HCT116 (cell line): ENCODE results near the gene LRP2. TPM values are rescaled to one million over a fixed set of nuclear protein-coding genes. Genes with fewer than 3 reads are reported as not detected.
"Not testable (repeated sequence)": the region's sequence is repeated elsewhere in the genome, so short reads cannot be mapped to it uniquely, and the experiment has no call there.

Experiments used
- ATAC-seq: fragments of 200-7000 bp; cut with Tn5 transposase; 2 replicates; pipeline ENCODE4 v1.9.1; 2020; ENCODE audit warnings: mild to moderate bottlenecking, moderate library complexity
- BruUV-seq: library from RNA; stranded (reverse); fragments of 400-500 nt; replicated peaks from 2 replicates; lab custom pipeline; 2021; lab: Mats Ljungman, UMichigan
- CTCF ChIA-PET: fragments of 300-600 bp; sonication (Branson Sonifier 250); formaldehyde crosslinking; loops from one replicate; lab custom pipeline; 2021; ENCODE audit warnings: antibody characterized with exemption; lab: Charles Lee
- POLR2A ChIA-PET: fragments of 300-600, 350-600 bp; sonication (Branson Sonifier 250); formaldehyde crosslinking; loops from one replicate; lab custom pipeline; 2021; ENCODE audit warnings: antibody characterized with exemption; lab: Charles Lee
- RAD21 ChIA-PET, 2 experiments: fragments of 300-600 bp; sonication (Branson Sonifier 250); formaldehyde crosslinking; loops; one replicate each; lab custom pipeline; 2023; ENCODE audit warnings: low total read pairs in 2 of 2; ENCODE audit not compliant: uncharacterized antibody in 2 of 2, unreplicated experiment in 2 of 2, low non-redundant PET in 1 of 2; lab: Charles Lee
- DNase-seq: peaks from one replicate; pipeline ENCODE4 v3.0.0-alpha.2; 2010; ENCODE audit warnings: low read depth, low spot score
- H2AFZ ChIP-seq: fragments of 200-600 bp; shearing (Covaris generic), sonication (generic); 2 replicates; pipeline ENCODE4 v1.6.1; 2017; ENCODE audit warnings: low read depth, mixed run types, mixed read lengths, antibody characterized with exemption, low read length; ENCODE audit not compliant: poor library complexity, severe bottlenecking
- H3K27ac ChIP-seq: 2 replicates; pipeline ENCODE4 v1.5.1; 2012; ENCODE audit warnings: low read depth, low read length
- H3K27me3 ChIP-seq: fragments of 200-600 bp; sonication (generic); 2 replicates; pipeline ENCODE4 v1.6.1; 2016; ENCODE audit warnings: mixed run types, low read length, mixed read lengths; ENCODE audit not compliant: insufficient read depth
- H3K36me3 ChIP-seq, 2 experiments: fragments of 200-500 bp in 1 of 2; fragments of 200-600 bp in 1 of 2; sonication (Bioruptor generic) in 1 of 2; sonication (generic) in 1 of 2; 2 replicates each; pipeline versions ENCODE4 v1.5.1 to v1.6.1; 2014 to 2016; ENCODE audit warnings: low read length in 2 of 2, inconsistent platforms in 1 of 2, mixed read lengths in 1 of 2, mixed run types in 1 of 2; ENCODE audit not compliant: insufficient read depth in 2 of 2, control insufficient read depth in 1 of 2
- H3K4me1 ChIP-seq, 2 experiments: fragments of 200-600 bp in 1 of 2; sonication (generic) in 1 of 2; 2 replicates each; pipeline versions ENCODE4 v1.5.1 to v1.6.1; 2012 to 2017; ENCODE audit warnings: low read length in 2 of 2, inconsistent platforms in 1 of 2, mild to moderate bottlenecking in 1 of 2, mixed read lengths in 1 of 2, mixed run types in 1 of 2, moderate library complexity in 1 of 2; ENCODE audit not compliant: insufficient read depth in 2 of 2, control insufficient read depth in 1 of 2
- H3K4me2 ChIP-seq: fragments of 200-600 bp; sonication (generic); 2 replicates; pipeline ENCODE4 v1.6.1; 2017; ENCODE audit warnings: mixed run types, low read length, mixed read lengths
- H3K4me3 ChIP-seq, 2 experiments: fragments of 200-600 bp in 1 of 2; sonication (generic) in 1 of 2; replicated peaks in 1 of 2; 2 replicates each; pipeline ENCODE4 v1.5.1; 2011 to 2016; ENCODE audit warnings: low read length in 2 of 2, control low read depth in 1 of 2, low read depth in 1 of 2, mild to moderate bottlenecking in 1 of 2, mixed read lengths in 1 of 2, mixed run types in 1 of 2
- H3K79me2 ChIP-seq: fragments of 200-600 bp; sonication (generic); 2 replicates; pipeline ENCODE4 v1.6.1; 2017; ENCODE audit warnings: mild to moderate bottlenecking, mixed run types, low read length, moderate library complexity, mixed read lengths; ENCODE audit not compliant: insufficient read depth
- H3K9ac ChIP-seq: fragments of 200-600 bp; sonication (generic); 2 replicates; pipeline ENCODE4 v1.6.1; 2016; ENCODE audit warnings: low read length, mixed read lengths
- H3K9me2 ChIP-seq: fragments of 200-600 bp; sonication (generic), shearing (Covaris generic); 2 replicates; pipeline ENCODE4 v1.6.1; 2017; ENCODE audit warnings: mixed run types, mild to moderate bottlenecking, moderate library complexity; ENCODE audit not compliant: insufficient read depth
- H3K9me3 ChIP-seq, 2 experiments: fragments of 200-500 bp in 1 of 2; fragments of 200-600 bp in 1 of 2; sonication (Bioruptor generic) in 1 of 2; sonication (generic) in 1 of 2; 2 replicates each; pipeline ENCODE4 v1.6.1; 2014 to 2017; ENCODE audit warnings: low read length in 2 of 2, mixed read lengths in 2 of 2, inconsistent platforms in 1 of 2, low read depth in 1 of 2, mild to moderate bottlenecking in 1 of 2, mixed run types in 1 of 2, moderate library complexity in 1 of 2; ENCODE audit not compliant: control insufficient read depth in 1 of 2, insufficient read depth in 1 of 2
- H4K20me1 ChIP-seq: fragments of 200-600 bp; sonication (generic), shearing (Covaris generic); 2 replicates; pipeline ENCODE4 v1.6.1; 2017; ENCODE audit warnings: mixed run types, mild to moderate bottlenecking, moderate library complexity; ENCODE audit not compliant: insufficient read depth
- RAD21 ChIP-seq: IDR thresholded peaks from 2 replicates; pipeline ENCODE4 v1.6.1; 2012; ENCODE audit warnings: low read depth, mild to moderate bottlenecking
- SP1 ChIP-seq: IDR thresholded peaks from 2 replicates; pipeline ENCODE4 v1.6.1; 2012; ENCODE audit warnings: low read depth
- intact Hi-C: fragments of 100-400 bp; cut with micrococcal nuclease; formaldehyde crosslinking; loops from 2 replicates; pipeline ENCODE4 v1.10.0; 2022
- total RNA-seq: library from RNA; stranded (reverse); gene quantifications from one replicate; pipeline ENCODE4 v1.2.1, GENCODE V29; 2021; ENCODE audit not compliant: unreplicated experiment
- TF ChIP-seq, protein P1 (sequence below): IDR thresholded peaks from 2 replicates; pipeline ENCODE4 v1.6.1; 2012

LRP2 gene
- total RNA-seq, 1 experiment from 2014 or later = 0.20 TPM

- no TSS peak for BruUV-seq
- DNase-seq (no peak), ATAC-seq (no peak)
- Histone ChIP-seq H3K36me3 (no peaks in the 10 kb centered on the region), H3K9ac (no peak overlapping the region), H3K4me2 (no peak overlapping the region), H3K4me3 (no peak overlapping the region), H3K27ac (no peak overlapping the region), H3K4me1 (no peaks in the 10 kb centered on the region), H2AFZ (no peak overlapping the region), H3K27me3 (0 out of 2 replicates have a peak, but pooled peaks cover 3% of the 10 kb centered on the region), H3K79me2 (no peaks in the 10 kb centered on the region), H3K9me3 (no peaks in the 10 kb centered on the region)
- RAD21 ChIA-PET = no interaction called here
- CTCF ChIA-PET = no interaction called here
- POLR2A ChIA-PET = no interaction called here
- intact Hi-C loops = no loop called here
- TF ChIP-seq SP1 (no peak), RAD21 (no peak)
- TF ChIP-seq, protein P1, sequence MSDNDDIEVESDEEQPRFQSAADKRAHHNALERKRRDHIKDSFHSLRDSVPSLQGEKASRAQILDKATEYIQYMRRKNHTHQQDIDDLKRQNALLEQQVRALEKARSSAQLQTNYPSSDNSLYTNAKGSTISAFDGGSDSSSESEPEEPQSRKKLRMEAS = no peak
- TF ChIP-seq, all 23 proteins: peak for 0
- Histone ChIP-seq H4K20me1 (no peaks in the 10 kb centered on the region), H3K9me2 (no peaks in the 10 kb centered on the region)
Observed at GRCh38 chr2:169328785-169329184, 33.5 kb downstream of the LRP2 start.

DNA sequence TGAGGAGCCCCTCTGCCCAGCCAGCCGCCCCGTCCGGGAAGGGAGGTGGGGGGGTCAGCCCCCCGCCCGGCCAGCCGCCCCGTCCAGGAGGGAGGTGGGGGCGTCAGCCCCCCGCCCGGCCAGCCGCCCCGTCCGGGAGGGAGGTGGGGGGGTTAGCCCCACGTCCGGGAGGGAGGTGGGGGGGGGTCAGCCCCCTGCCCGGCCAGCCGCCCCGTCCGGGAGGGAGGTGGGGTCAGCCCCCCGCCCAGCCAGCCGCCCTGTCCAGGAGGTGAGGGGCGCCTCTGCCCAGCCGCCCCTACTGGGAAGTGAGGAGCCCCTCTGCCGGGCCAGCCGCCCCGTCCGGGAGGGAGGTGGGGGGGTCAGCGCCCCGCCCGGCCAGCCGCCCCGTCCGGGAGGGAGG, 34.5 kb downstream of the LRP2 start:
- H3K27ac ChIP-seq, H4K20me1 ChIP-seq, H3K9me2 ChIP-seq, BruUV-seq, H3K79me2 ChIP-seq, H3K27me3 ChIP-seq, RAD21 ChIA-PET, CTCF ChIA-PET, H3K4me3 ChIP-seq, H3K9me3 ChIP-seq, H3K4me2 ChIP-seq, H3K9ac ChIP-seq, intact Hi-C loops, H2AFZ ChIP-seq, ATAC-seq, DNase-seq, H3K4me1 ChIP-seq, H3K36me3 ChIP-seq, POLR2A ChIA-PET: not testable (repeated sequence)

DNA sequence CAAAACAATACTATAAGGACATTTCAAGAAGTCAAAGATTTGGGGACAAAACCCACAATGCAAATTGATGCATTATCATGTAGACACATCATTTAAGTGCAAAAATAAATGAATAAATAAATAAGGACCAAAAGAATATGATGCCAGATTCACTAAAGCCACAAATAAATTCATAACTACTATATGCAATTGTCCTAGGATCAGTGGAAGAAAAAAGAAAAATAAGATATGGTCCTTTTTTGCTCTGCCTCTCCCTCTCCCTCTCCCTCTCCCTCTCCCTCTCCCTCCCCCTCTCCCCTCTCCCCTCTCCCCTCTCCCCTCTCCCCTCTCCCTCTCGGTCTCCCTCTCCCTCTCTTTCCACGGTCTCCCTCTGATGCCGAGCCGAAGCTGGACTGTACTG, 36.4 kb downstream of the LRP2 start:
- H3K4me3 ChIP-seq, H3K9me3 ChIP-seq, H3K9ac ChIP-seq, H3K9me2 ChIP-seq, POLR2A ChIA-PET, BruUV-seq, H3K27me3 ChIP-seq, DNase-seq, H4K20me1 ChIP-seq, H3K36me3 ChIP-seq, H3K4me2 ChIP-seq, H3K79me2 ChIP-seq, H3K27ac ChIP-seq, H3K4me1 ChIP-seq, H2AFZ ChIP-seq, intact Hi-C loops, RAD21 ChIA-PET, CTCF ChIA-PET, ATAC-seq: not testable (repeated sequence)
